ENCODE results near the gene PLAC1. TPM values are rescaled to one million over a fixed set of nuclear protein-coding genes. Genes with fewer than 3 reads are reported as not detected.

Gene PLAC1
- total RNA-seq, 6 experiments from 2014 or later = 0.51 TPM; not detected in 5

DNA sequence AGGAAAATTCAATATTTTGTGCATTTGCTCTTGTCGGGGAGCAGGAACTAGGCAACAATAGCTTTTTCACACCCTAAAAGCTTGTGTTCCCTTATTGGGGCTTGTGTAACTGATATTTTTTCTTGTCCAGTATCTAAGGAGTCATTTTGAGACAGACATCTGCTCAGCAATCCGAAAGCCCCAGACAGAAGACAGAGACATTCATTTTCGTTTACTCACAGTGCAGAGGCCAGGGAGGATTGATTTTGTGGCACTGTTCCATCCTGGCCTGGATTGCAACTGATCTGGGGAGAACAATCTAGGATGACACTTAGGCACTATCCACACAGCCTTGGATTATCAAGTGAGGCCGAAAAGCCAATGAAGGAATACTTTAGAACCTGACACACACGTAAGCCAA, 27.4 kb upstream of the PLAC1 start:
- DNase-seq = peak; percentile 47
- peaks cover 72% of the 10 kb centered on the region for H3K4me1 Mint-ChIP-seq (ENCODE audit: low read depth)
- H3K36me3 Mint-ChIP-seq (ENCODE audit: low read depth) = no peaks in the 10 kb centered on the region
- H3K27me3 Mint-ChIP-seq (ENCODE audit: insufficient read depth) = no peaks in the 10 kb centered on the region; the same call in 1 of the 2 replicates
- no peak overlapping the region for H3K4me3 Mint-ChIP-seq
- TF ChIP-seq CTCF (IDR thresholded peaks at IDR 0.05) = no peak
- H3K9me3 Mint-ChIP-seq = no peaks in the 10 kb centered on the region
- H3K27ac Mint-ChIP-seq = peak overlapping the region; percentile 13; the same call in 1 of the 2 replicates

DNA sequence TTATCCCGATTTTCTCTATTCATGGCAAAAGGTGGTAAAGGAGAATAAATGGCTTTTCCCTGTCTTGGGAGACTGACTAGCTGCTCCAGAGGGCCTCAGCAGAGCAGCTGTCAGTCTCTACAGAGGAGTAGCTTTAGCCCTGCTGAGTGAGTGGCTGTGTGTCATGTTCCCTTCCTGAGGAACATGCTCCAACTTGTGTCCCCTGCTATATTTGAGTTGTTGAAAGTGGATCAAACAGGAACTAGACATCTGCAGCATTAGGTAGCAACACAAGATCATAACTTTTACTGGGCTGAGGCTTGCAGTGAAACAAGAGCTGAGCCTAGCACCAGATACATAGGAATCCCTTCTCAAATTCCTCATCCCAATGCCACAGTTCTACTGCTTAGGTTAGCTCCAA, 26.7 kb upstream of the PLAC1 start:
- Mint-ChIP-seq H3K4me1 (ENCODE audit: low read depth) (peaks cover 76% of the 10 kb centered on the region), H3K36me3 (ENCODE audit: low read depth) (no peaks in the 10 kb centered on the region)
- TF ChIP-seq CTCF (IDR thresholded peaks at IDR 0.05) = no peak

DNA sequence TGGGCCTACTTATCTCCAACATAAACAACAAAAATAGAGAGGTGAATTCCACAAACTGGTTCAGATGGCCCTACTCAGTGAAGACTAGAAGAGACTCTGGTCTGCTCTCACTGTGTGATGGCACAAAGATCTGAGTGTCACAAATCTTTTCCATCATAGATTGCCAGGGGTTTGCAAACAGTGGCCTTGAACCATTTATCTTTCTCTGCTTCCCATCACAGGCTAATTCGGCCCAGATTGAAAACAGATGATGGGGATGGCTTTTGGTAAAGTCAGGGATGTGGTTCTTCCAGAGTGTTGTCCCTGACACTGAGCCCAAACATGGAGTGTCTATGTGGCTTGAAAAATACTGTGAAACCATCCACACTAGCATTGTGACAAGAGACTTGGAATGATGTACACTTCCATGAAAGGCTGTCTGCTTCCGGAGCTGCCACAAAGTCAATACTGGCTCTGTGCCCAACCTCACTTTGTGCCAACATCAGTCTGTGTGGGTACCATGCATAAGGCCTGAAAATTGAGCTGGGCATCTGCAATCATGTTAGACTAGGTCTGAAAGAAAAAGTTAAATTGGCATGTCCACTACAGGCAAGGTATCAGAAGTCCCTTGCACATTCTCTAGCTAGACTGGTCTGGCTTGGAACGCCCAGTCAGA, 25.2 kb upstream of the PLAC1 start:
- no peaks in the 10 kb centered on the region for H3K36me3 Mint-ChIP-seq (ENCODE audit: low read depth)
- DNase-seq = no peak
- H3K9me3 Mint-ChIP-seq = no peaks in the 10 kb centered on the region
- no peaks in the 10 kb centered on the region for H3K27me3 Mint-ChIP-seq (ENCODE audit: insufficient read depth)
- no peak for TF ChIP-seq CTCF (IDR thresholded peaks at IDR 0.05)
- peaks cover 76% of the 10 kb centered on the region for H3K4me1 Mint-ChIP-seq (ENCODE audit: low read depth)
- H3K4me3 Mint-ChIP-seq = no peak overlapping the region
- no peak overlapping the region for H3K27ac Mint-ChIP-seq

More for the DNA sequence above, 26.7 kb upstream of the PLAC1 start:
- Mint-ChIP-seq H3K27ac (peak overlapping the region; percentile 74), H3K4me3 (no peak overlapping the region), H3K9me3 (no peaks in the 10 kb centered on the region), H3K27me3 (ENCODE audit: insufficient read depth) (no peaks in the 10 kb centered on the region; the same call in 1 of the 2 replicates)
- DNase-seq = no peak

- DNase-seq = no peak
- H3K4me3 Mint-ChIP-seq = no peak overlapping the region
- H3K36me3 Mint-ChIP-seq (ENCODE audit: low read depth) = no peaks in the 10 kb centered on the region
- no peaks in the 10 kb centered on the region; the same call in 1 of the 2 replicates for H3K27me3 Mint-ChIP-seq (ENCODE audit: insufficient read depth)
- peak overlapping the region; percentile 73 for H3K27ac Mint-ChIP-seq
- H3K4me1 Mint-ChIP-seq (ENCODE audit: low read depth) = peaks cover 78% of the 10 kb centered on the region
- no peak for TF ChIP-seq CTCF (IDR thresholded peaks at IDR 0.05)
- H3K9me3 Mint-ChIP-seq = no peaks in the 10 kb centered on the region
Observed at GRCh38 chrX:134682081-134682480, 23.8 kb upstream of the PLAC1 start.

DNA sequence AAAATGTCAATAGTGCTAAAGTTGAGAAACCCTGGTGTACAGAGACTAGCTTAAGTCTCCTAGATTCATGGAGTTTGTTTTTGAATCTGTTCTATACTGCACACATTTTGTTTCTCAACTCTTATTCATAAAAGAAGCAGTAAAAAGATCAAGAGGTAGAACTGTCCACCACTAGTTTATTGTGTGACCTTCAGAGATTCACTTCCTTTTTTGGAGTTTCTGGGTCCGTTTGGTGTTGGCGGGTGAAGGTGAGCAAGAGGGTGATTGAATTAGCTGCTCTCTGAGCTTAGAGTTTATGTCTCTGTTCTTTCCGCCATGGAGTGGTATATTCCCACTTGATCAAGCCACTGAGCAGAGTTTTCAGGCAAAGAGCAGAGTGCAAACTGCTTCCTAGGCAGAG, 21.4 kb upstream of the PLAC1 start:
- no peak for DNase-seq
- Mint-ChIP-seq H3K9me3 (no peaks in the 10 kb centered on the region), H3K27me3 (ENCODE audit: insufficient read depth) (no peaks in the 10 kb centered on the region; the same call in 1 of the 2 replicates), H3K36me3 (ENCODE audit: low read depth) (no peaks in the 10 kb centered on the region), H3K4me1 (ENCODE audit: low read depth) (peaks cover 76% of the 10 kb centered on the region), H3K4me3 (no peak overlapping the region), H3K27ac (peak overlapping the region; percentile 37; the same call in 1 of the 2 replicates)
- no peak for TF ChIP-seq CTCF (IDR thresholded peaks at IDR 0.05)
